ENCODE data around the gene DIDO1. TPM values are rescaled to one million over a fixed set of nuclear protein-coding genes. Genes with fewer than 3 reads are reported as not detected.

The DIDO1 gene
- total and polyA plus RNA-seq, 2 of the 13 experiments (the other 11 are each of a cell fraction or from before 2014, with no cell fraction given): 75.0 to 75.1 TPM

DNA sequence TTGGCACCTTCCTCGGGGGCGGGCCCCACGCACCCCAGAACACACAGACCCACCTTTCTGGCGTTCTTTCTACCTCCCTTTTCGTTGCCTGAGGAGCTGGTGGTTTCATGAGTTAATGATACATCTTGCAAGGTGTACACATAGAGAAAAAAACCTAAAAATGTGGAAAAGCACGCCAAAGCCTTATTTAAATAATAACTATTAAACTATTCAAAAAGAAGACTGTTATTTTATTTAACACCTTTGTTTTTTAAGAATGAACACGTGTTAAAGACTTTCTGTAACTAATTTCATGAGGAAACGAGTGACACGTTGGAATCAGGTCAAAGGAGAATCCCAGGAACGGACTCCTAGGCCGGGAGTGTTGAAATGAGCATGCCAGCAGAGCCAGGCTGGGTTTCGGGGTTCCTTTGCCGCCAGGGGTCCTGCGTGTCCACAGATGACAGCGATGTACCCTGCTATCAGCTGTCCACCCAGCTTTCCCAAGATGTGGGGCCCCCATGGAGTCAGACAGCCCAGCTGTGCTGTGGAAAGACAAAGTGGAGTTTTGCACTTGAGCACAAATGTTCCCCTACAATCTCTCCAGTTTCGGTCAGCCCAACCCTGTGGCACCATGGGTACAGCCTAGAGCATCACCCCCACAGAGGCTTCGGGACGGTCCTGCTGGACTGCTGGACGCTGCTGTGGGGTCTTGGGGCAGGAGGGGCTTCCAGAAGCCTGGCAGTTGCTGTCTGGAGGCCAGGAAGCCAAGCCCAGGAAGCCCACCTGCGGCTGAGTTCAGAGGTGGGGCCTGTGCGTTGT lies 42.3 kb upstream of the DIDO1 start (continued):
- TF ChIP-seq, protein P1, sequence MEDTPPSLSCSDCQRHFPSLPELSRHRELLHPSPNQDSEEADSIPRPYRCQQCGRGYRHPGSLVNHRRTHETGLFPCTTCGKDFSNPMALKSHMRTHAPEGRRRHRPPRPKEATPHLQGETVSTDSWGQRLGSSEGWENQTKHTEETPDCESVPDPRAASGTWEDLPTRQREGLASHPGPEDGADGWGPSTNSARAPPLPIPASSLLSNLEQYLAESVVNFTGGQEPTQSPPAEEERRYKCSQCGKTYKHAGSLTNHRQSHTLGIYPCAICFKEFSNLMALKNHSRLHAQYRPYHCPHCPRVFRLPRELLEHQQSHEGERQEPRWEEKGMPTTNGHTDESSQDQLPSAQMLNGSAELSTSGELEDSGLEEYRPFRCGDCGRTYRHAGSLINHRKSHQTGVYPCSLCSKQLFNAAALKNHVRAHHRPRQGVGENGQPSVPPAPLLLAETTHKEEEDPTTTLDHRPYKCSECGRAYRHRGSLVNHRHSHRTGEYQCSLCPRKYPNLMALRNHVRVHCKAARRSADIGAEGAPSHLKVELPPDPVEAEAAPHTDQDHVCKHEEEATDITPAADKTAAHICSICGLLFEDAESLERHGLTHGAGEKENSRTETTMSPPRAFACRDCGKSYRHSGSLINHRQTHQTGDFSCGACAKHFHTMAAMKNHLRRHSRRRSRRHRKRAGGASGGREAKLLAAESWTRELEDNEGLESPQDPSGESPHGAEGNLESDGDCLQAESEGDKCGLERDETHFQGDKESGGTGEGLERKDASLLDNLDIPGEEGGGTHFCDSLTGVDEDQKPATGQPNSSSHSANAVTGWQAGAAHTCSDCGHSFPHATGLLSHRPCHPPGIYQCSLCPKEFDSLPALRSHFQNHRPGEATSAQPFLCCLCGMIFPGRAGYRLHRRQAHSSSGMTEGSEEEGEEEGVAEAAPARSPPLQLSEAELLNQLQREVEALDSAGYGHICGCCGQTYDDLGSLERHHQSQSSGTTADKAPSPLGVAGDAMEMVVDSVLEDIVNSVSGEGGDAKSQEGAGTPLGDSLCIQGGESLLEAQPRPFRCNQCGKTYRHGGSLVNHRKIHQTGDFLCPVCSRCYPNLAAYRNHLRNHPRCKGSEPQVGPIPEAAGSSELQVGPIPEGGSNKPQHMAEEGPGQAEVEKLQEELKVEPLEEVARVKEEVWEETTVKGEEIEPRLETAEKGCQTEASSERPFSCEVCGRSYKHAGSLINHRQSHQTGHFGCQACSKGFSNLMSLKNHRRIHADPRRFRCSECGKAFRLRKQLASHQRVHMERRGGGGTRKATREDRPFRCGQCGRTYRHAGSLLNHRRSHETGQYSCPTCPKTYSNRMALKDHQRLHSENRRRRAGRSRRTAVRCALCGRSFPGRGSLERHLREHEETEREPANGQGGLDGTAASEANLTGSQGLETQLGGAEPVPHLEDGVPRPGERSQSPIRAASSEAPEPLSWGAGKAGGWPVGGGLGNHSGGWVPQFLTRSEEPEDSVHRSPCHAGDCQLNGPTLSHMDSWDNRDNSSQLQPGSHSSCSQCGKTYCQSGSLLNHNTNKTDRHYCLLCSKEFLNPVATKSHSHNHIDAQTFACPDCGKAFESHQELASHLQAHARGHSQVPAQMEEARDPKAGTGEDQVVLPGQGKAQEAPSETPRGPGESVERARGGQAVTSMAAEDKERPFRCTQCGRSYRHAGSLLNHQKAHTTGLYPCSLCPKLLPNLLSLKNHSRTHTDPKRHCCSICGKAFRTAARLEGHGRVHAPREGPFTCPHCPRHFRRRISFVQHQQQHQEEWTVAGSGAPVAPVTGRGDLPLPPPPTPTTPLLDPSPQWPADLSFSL (CRISPR knock-in tag; IDR thresholded peaks at IDR 0.05): no peak
- TF ChIP-seq, protein P2, sequence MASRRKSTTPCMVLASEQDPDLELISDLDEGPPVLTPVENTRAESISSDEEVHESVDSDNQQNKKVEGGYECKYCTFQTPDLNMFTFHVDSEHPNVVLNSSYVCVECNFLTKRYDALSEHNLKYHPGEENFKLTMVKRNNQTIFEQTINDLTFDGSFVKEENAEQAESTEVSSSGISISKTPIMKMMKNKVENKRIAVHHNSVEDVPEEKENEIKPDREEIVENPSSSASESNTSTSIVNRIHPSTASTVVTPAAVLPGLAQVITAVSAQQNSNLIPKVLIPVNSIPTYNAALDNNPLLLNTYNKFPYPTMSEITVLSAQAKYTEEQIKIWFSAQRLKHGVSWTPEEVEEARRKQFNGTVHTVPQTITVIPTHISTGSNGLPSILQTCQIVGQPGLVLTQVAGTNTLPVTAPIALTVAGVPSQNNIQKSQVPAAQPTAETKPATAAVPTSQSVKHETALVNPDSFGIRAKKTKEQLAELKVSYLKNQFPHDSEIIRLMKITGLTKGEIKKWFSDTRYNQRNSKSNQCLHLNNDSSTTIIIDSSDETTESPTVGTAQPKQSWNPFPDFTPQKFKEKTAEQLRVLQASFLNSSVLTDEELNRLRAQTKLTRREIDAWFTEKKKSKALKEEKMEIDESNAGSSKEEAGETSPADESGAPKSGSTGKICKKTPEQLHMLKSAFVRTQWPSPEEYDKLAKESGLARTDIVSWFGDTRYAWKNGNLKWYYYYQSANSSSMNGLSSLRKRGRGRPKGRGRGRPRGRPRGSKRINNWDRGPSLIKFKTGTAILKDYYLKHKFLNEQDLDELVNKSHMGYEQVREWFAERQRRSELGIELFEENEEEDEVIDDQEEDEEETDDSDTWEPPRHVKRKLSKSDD (CRISPR knock-in tag; IDR thresholded peaks at IDR 0.05; ENCODE audit: low read depth): no peak
- TF ChIP-seq FOXO1 (CRISPR knock-in tag; IDR thresholded peaks at IDR 0.05) (no peak), ZNF501 (CRISPR knock-in tag; IDR thresholded peaks at IDR 0.05) (no peak; the same call in 1 of the 2 replicates), AGO1 (IDR thresholded peaks at IDR 0.05; ENCODE audit: low read depth, low read length, poor library complexity, severe bottlenecking) (peak; percentile 99), IRF2 (CRISPR knock-in tag; IDR thresholded peaks at IDR 0.05) (no peak), TBX2 (CRISPR knock-in tag; IDR thresholded peaks at IDR 0.05; ENCODE audit: borderline replicate concordance) (peak; percentile 64), NFIB (CRISPR knock-in tag; IDR thresholded peaks at IDR 0.05; ENCODE audit: borderline replicate concordance) (no peak), MED13 (CRISPR knock-in tag; IDR thresholded peaks at IDR 0.05) (peak; percentile 14; the same call in 1 of the 2 replicates), YEATS4 (CRISPR knock-in tag; IDR thresholded peaks at IDR 0.05; ENCODE audit: borderline replicate concordance) (no peak), MLLT10 (CRISPR knock-in tag; IDR thresholded peaks at IDR 0.05) (no peak), CHD2 (IDR thresholded peaks at IDR 0.05; ENCODE audit: low read depth, low read length) (no peak), CHD4 (IDR thresholded peaks at IDR 0.05; ENCODE audit: borderline replicate concordance, low read length) (no peak), ASH2L (IDR thresholded peaks at IDR 0.05; ENCODE audit: insufficient read length, low read depth, low read length) (no peak), ZNF781 (CRISPR knock-in tag; IDR thresholded peaks at IDR 0.05; ENCODE audit: borderline replicate concordance, not compliant biosample characterization) (no peak), ZNF562 (CRISPR knock-in tag; IDR thresholded peaks at IDR 0.05; ENCODE audit: borderline replicate concordance) (no peak), GATA4 (IDR thresholded peaks at IDR 0.05; ENCODE audit: borderline replicate concordance, low read depth) (peak; percentile 24; the same call in 1 of the 2 replicates)
- TF ChIP-seq, protein P3, sequence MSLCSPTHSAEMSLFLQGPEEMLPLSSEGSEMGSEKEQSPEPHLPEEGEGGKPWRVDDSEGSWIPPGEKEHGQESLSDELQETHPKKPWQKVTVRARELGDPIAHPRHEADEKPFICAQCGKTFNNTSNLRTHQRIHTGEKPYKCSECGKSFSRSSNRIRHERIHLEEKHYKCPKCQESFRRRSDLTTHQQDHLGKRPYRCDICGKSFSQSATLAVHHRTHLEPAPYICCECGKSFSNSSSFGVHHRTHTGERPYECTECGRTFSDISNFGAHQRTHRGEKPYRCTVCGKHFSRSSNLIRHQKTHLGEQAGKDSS (CRISPR knock-in tag; IDR thresholded peaks at IDR 0.05; ENCODE audit: borderline replicate concordance, low read depth): peak; percentile 61; the same call in 1 of the 2 replicates

Data from HepG2 (cell line).